ENCODE results near the gene NOP53. TPM values are rescaled to one million over a fixed set of nuclear protein-coding genes. Genes with fewer than 3 reads are reported as not detected.
"Not testable (repeated sequence)": the region's sequence is repeated elsewhere in the genome, so short reads cannot be mapped to it uniquely, and the experiment has no call there.

The NOP53 gene
- total RNA-seq, 1 donor from 2014 or later = 121 TPM

DNA sequence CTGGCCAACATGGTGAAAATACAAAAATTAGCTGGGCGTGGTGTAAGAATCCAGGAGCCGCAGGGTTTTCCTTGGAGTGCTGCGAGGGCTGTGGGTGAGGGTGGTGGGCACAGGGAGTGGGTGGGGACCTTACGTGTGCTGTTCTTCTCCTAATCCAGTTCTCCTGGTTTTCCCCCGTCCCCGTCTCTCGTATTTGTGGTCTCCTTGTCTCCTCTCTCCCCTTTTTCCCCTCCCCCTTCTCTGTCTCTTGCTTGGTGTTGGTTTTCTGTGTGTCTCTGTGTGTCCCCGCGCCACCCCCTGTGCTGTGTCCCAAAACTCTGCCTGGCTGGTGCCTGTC, 34.8 kb downstream of the NOP53 start:
- FAIRE-seq = no peak
- H3K36me3 ChIP-seq (ENCODE audit: control insufficient read depth, insufficient read depth, low read length) = peaks cover 15% of the 10 kb centered on the region
- no peak for TF ChIP-seq CTCF (IDR thresholded peaks at IDR 0.05; ENCODE audit: insufficient read depth, low read length, severe bottlenecking)
- H3K4me3 ChIP-seq (ENCODE audit: low read depth, low read length) = peak overlapping the region; percentile 66
- no peaks in the 10 kb centered on the region for H3K27me3 ChIP-seq (ENCODE audit: control insufficient read depth, insufficient read depth, low read length)
- no peak for DNase-seq (ENCODE audit: low read depth)

GRCh38 chr19:47781590-47782262, 36.4 kb downstream of the NOP53 start:
- H3K36me3 ChIP-seq (ENCODE audit: control insufficient read depth, insufficient read depth, low read length) = peaks cover 15% of the 10 kb centered on the region
- no peak for TF ChIP-seq CTCF (IDR thresholded peaks at IDR 0.05; ENCODE audit: insufficient read depth, low read length, severe bottlenecking)
- DNase-seq (ENCODE audit: low read depth) (peak; percentile 25), FAIRE-seq (peak; percentile 94)
- no peak overlapping the region for H3K4me3 ChIP-seq (ENCODE audit: low read depth, low read length)
- H3K27me3 ChIP-seq (ENCODE audit: control insufficient read depth, insufficient read depth, low read length) = no peaks in the 10 kb centered on the region

GRCh38 chr19:47786566-47786965, 41.2 kb downstream of the NOP53 start:
- FAIRE-seq (no peak), DNase-seq (ENCODE audit: low read depth) (no peak)
- no peaks in the 10 kb centered on the region for H3K27me3 ChIP-seq (ENCODE audit: control insufficient read depth, insufficient read depth, low read length)
- H3K4me3 ChIP-seq (ENCODE audit: low read depth, low read length) = no peak overlapping the region
- TF ChIP-seq CTCF (IDR thresholded peaks at IDR 0.05; ENCODE audit: insufficient read depth, low read length, severe bottlenecking) = no peak
- H3K36me3 ChIP-seq (ENCODE audit: control insufficient read depth, insufficient read depth, low read length) = peaks cover 6% of the 10 kb centered on the region

GRCh38 chr19:47787307-47787706, 42.0 kb downstream of the NOP53 start:
- H3K4me3 ChIP-seq (ENCODE audit: low read depth, low read length); H3K27me3 ChIP-seq (ENCODE audit: control insufficient read depth, insufficient read depth, low read length); H3K36me3 ChIP-seq (ENCODE audit: control insufficient read depth, insufficient read depth, low read length); DNase-seq (ENCODE audit: low read depth); FAIRE-seq: not testable (repeated sequence)

DNA sequence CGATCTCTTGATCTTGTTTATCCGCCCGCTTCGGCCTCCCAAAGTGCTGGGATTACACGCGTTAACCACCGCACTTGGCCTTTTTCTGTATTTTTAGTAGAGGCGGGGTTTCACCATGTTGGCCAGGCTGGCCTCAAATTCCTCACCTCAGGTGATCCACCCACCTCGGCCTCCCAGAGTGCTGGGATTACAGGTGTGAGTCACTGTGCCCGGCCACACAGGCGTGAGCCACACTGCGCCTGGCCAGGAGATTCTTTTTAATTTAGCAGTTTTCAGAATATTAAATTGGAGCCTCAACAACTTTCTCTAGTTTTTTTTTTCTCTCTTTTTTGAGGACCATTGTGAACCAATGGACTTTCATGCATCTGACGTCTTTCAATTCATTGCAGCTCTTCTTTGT, 44.5 kb downstream of the NOP53 start:
- not testable (repeated sequence) for H3K36me3 ChIP-seq (ENCODE audit: control insufficient read depth, insufficient read depth, low read length); FAIRE-seq; H3K27me3 ChIP-seq (ENCODE audit: control insufficient read depth, insufficient read depth, low read length); H3K4me3 ChIP-seq (ENCODE audit: low read depth, low read length)
- peak; percentile 40 for DNase-seq (ENCODE audit: low read depth)

DNA sequence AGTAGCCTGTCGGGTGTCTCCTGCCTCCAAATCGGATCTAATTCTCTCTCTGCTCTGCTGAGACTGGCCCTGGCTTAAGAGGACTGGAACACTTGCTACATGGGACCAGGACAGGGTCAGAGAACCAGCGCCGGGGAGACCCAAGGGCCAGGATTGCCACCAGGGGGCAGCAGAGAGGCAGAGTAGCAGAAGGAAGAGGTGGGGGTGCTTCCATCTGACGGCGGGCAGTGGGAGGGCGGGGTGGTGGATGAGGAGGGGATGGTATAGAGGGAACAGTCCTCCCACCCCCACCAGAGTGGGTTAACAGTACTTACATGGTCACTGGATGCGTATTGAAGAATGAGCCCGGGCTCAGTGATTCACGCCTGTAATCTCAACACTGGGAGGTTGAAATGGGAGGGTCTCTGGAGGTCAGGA, 45.1 kb downstream of the NOP53 start:
- DNase-seq (ENCODE audit: low read depth) = peak; percentile 42
- no peak for FAIRE-seq
- H3K4me3 ChIP-seq (ENCODE audit: low read depth, low read length) = no peak overlapping the region

More for the DNA sequence above, 45.1 kb downstream of the NOP53 start:
- peak; percentile 86 for TF ChIP-seq CTCF (IDR thresholded peaks at IDR 0.05; ENCODE audit: insufficient read depth, low read length, severe bottlenecking)
- H3K36me3 ChIP-seq (ENCODE audit: control insufficient read depth, insufficient read depth, low read length) = no peaks in the 10 kb centered on the region
- no peaks in the 10 kb centered on the region for H3K27me3 ChIP-seq (ENCODE audit: control insufficient read depth, insufficient read depth, low read length)

Data from bronchial epithelial cell (primary cell).